Measurements from ENCODE around the gene PI4KB.

The PI4KB gene

GRCh38 chr1:151327223-151327902 is at the start of gene PI4KB:
PI4KB (minus strand) TSS chr1:151327416; CDS start chr1:151316481, 10,935 bp downstream.
- no peaks in the 10 kb centered on the region for H3K27me3 ChIP-seq (ENCODE audit: low read length)
- H3K9me2 ChIP-seq (replicated peaks; ENCODE audit: insufficient read depth, low read length) = no peaks in the 10 kb centered on the region
- H3K36me3 ChIP-seq (ENCODE audit: low read length) = no peaks in the 10 kb centered on the region
- H3K27ac ChIP-seq (ENCODE audit: low read depth, low read length) = peak within 1 kb of the TSS; percentile 83
- H3K9me3 ChIP-seq (ENCODE audit: insufficient read depth, low read length) = no peaks in the 10 kb centered on the region
- peak within 1 kb of the TSS; percentile 94 for H3K4me2 ChIP-seq (ENCODE audit: low read depth, low read length, poor library complexity, severe bottlenecking)
- peak within 1 kb of the TSS; percentile 74 for H3K9ac ChIP-seq (ENCODE audit: low read length)
- peak within 1 kb of the TSS; percentile 97 for H2AFZ ChIP-seq (ENCODE audit: low read depth, low read length, severe bottlenecking)
- peaks cover 7% of the 10 kb centered on the region; the same call in 1 of the 2 replicates for H3K79me2 ChIP-seq (ENCODE audit: insufficient read depth, low read length)
- peak within 1 kb of the TSS; percentile 98 for H3K4me3 ChIP-seq (ENCODE audit: insufficient read depth, low read length, poor library complexity, severe bottlenecking)
- peaks cover 7% of the 10 kb centered on the region; the same call in 1 of the 2 replicates for H3F3A ChIP-seq (ENCODE audit: insufficient read depth)
- H4K20me1 ChIP-seq (ENCODE audit: low read depth, low read length) = no peaks in the 10 kb centered on the region
- no peak for TF ChIP-seq EZH2phosphoT487 (conservative IDR thresholded peaks at IDR 0.05; ENCODE audit: low read length)
- TF ChIP-seq CTCF (IDR thresholded peaks at IDR 0.05; ENCODE audit: insufficient read depth, low read length, poor library complexity, severe bottlenecking) = no peak

GRCh38 chr1:151373196-151373595 is 46.0 kb upstream of the PI4KB start:
- Histone ChIP-seq H2AFZ (ENCODE audit: low read depth, low read length, severe bottlenecking) (no peak overlapping the region), H3F3A (ENCODE audit: insufficient read depth) (no peaks in the 10 kb centered on the region), H3K9me2 (replicated peaks; ENCODE audit: insufficient read depth, low read length) (no peaks in the 10 kb centered on the region), H3K4me3 (ENCODE audit: insufficient read depth, low read length, poor library complexity, severe bottlenecking) (no peak overlapping the region), H3K36me3 (ENCODE audit: low read length) (no peaks in the 10 kb centered on the region), H3K4me2 (ENCODE audit: low read depth, low read length, poor library complexity, severe bottlenecking) (no peak overlapping the region), H4K20me1 (ENCODE audit: low read depth, low read length) (no peaks in the 10 kb centered on the region), H3K79me2 (ENCODE audit: insufficient read depth, low read length) (no peaks in the 10 kb centered on the region), H3K9me3 (ENCODE audit: insufficient read depth, low read length) (no peaks in the 10 kb centered on the region), H3K27ac (ENCODE audit: low read depth, low read length) (no peak overlapping the region), H3K9ac (ENCODE audit: low read length) (no peak overlapping the region), H3K27me3 (ENCODE audit: low read length) (no peaks in the 10 kb centered on the region)
- TF ChIP-seq EZH2phosphoT487 (conservative IDR thresholded peaks at IDR 0.05; ENCODE audit: low read length) = no peak
- no peak for TF ChIP-seq CTCF (IDR thresholded peaks at IDR 0.05; ENCODE audit: insufficient read depth, low read length, poor library complexity, severe bottlenecking)

- Histone ChIP-seq H3K9me3 (ENCODE audit: insufficient read depth, low read length) (no peaks in the 10 kb centered on the region), H3K27ac (ENCODE audit: low read depth, low read length) (no peak within 1 kb of the TSS), H3K4me2 (ENCODE audit: low read depth, low read length, poor library complexity, severe bottlenecking) (no peak within 1 kb of the TSS), H3K9me2 (replicated peaks; ENCODE audit: insufficient read depth, low read length) (no peaks in the 10 kb centered on the region), H3F3A (ENCODE audit: insufficient read depth) (no peaks in the 10 kb centered on the region), H3K4me3 (ENCODE audit: insufficient read depth, low read length, poor library complexity, severe bottlenecking) (no peak within 1 kb of the TSS), H3K36me3 (ENCODE audit: low read length) (no peaks in the 10 kb centered on the region), H3K27me3 (ENCODE audit: low read length) (no peaks in the 10 kb centered on the region), H4K20me1 (ENCODE audit: low read depth, low read length) (no peaks in the 10 kb centered on the region), H2AFZ (ENCODE audit: low read depth, low read length, severe bottlenecking) (no peak within 1 kb of the TSS), H3K9ac (ENCODE audit: low read length) (no peak within 1 kb of the TSS), H3K79me2 (ENCODE audit: insufficient read depth, low read length) (no peaks in the 10 kb centered on the region)
- TF ChIP-seq CTCF (IDR thresholded peaks at IDR 0.05; ENCODE audit: insufficient read depth, low read length, poor library complexity, severe bottlenecking) (no peak), EZH2phosphoT487 (conservative IDR thresholded peaks at IDR 0.05; ENCODE audit: low read length) (no peak)
Measured at GRCh38 chr1:151372058-151372934, 45.1 kb upstream of the PI4KB start, which contains the start of gene SELENBP1. SELENBP1 (minus strand) TSS chr1:151372705; CDS start chr1:151372641, 64 bp downstream.

Measured in SU-DHL-6 (cell line).